Activated T-helper 1 cell treated with anti-CD3 and anti-CD28 coated beads, Interleukin-2, amount 50 U/mL, for 16 hours (primary cell): ENCODE measurements around the gene CATSPER2.
"Not testable (repeated sequence)": the region's sequence is repeated elsewhere in the genome, so short reads cannot be mapped to it uniquely, and the experiment has no call there.

ENCODE experiments used
- DNase-seq, 2 donors: peaks; one replicate each; pipeline ENCODE4 v3.0.0-alpha.2; 2020; ENCODE audit warnings: low read depth in 1 of 2, low spot score in 1 of 2

CATSPER2 gene

DNA sequence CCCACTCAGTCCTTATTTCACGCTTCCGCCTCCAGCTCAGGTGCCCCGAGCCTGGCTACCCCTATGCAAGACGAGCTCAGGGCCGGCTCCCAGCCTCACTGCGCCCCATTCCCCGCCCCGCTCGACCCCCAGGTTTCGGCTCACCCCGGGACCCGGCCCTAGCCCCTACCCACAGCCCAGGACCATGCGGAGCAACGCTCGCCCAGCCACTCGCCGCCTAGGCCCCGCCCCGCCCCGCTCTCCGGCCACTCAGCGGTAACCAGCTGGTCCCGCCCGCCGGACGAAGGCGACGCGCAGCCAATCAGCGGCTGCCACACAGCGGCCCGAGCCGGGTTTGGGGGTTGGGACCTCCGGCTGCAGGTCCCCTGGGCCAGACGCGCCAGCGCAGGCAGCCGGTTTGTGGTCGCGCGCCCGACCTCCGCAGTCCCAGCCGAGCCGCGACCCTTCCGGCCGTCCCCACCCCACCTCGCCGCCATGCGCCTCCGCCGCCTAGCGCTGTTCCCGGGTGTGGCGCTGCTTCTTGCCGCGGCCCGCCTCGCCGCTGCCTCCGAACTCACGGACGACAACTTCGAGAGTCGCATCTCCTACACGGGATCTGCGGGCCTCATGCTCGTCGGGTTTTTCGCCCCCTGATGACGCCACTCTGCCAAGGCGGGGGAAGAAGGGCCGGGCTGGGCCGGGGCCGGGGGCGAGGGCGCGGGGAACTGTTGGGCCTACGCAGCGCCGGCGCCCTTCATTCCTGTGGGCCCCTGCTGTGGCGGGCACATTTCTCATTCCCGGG is at the start of gene CATSPER2:
TSS of gene CATSPER2 (minus strand) at position 196 of the 781 bp plus-strand sequence. CDS start 783 bp downstream, outside the sequence.
- DNase-seq: no peak

GRCh38 chr15:43693148-43694022 is 44.7 kb upstream of the CATSPER2 start, which contains the start of gene CKMT1A:
CKMT1A (plus strand) TSS chr15:43693859; CDS start chr15:43694051, 192 bp downstream.
- not testable (repeated sequence) for DNase-seq

DNA sequence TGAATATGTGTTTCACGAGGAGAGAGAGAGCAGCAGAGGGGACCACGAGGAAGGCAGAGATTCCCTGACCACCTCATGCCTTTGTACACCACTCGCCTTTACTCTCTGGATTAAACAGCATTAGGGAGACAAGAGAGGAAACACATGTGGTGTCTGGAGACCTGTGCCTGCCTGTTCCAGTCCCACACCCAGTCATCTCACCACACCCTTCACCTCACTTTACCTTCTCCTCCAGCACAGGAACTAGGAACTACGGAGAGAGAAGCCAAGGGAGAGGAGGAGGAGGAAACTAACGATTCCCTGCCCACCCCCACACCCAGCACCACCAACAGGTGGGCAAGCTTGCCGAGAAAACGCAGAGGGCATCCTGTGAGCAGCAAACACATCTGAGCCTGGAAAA is 44.0 kb upstream of the CATSPER2 start:
- not testable (repeated sequence) for DNase-seq

GRCh38 chr15:43689604-43690301 is 41.1 kb upstream of the CATSPER2 start:
- DNase-seq: not testable (repeated sequence)

GRCh38 chr15:43674175-43674574 is 25.5 kb upstream of the CATSPER2 start:
- DNase-seq: not testable (repeated sequence)

DNA sequence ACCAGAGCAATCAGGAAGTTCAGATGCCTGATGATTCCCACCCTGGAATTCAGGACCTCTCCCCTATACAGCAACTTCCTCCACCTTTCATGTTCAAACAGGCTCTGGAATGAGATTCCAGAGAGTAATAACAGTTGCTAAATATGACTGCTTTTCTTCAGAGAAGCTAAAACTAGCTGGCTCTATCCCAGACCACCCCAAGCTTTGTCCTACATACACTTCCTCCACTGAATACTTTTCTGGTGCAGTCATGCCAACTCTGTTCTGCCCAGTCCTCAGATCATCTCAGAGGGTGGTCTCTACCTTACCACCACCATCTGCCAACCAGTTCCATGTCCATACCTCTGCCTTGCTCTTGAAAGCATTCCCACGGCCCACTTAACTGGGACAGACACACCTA is 17.5 kb upstream of the CATSPER2 start:
- DNase-seq: not testable (repeated sequence)

GRCh38 chr15:43663333-43663732 is 14.7 kb upstream of the CATSPER2 start:
- DNase-seq: not testable (repeated sequence)

DNA sequence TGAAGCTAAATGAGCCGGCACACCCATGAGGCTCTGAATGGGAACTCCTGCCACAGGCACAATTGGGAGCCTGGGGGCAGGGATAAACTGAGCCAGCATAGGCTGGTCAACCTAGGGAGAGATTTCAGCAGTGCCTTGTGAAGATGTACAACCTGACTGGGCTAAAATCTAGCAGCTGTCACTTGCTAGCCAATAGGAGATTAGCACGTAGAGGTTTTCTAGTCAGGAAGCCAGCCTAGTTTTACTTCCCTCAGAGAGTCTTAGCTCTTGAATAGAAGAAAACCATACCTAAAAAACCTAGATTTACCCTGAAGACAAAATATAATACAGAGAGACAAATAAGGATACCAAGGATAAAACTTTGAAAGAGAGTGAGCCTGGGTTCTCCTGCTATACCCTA is 13.6 kb upstream of the CATSPER2 start:
- DNase-seq: not testable (repeated sequence)

DNA sequence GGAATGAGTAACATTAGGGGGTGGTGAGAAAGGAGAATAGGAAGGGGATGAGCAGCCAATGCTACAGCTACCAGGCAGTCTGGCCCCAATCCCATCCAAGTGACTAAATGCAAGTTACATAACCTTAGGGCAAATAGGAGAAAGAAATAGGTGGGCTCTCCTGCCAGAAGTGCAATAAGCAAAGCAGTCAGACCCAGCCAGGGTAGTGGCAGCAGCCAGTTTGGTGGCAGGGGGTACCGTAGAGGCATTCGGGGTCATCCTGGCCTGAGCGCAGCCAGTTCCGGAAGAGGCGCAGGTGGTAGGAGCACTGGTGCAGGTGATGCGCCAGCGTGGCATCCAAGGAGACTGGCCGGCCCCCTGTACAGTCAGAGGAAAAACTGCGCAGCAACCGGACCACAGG is 11.1 kb upstream of the CATSPER2 start:
- DNase-seq: not testable (repeated sequence)

DNA sequence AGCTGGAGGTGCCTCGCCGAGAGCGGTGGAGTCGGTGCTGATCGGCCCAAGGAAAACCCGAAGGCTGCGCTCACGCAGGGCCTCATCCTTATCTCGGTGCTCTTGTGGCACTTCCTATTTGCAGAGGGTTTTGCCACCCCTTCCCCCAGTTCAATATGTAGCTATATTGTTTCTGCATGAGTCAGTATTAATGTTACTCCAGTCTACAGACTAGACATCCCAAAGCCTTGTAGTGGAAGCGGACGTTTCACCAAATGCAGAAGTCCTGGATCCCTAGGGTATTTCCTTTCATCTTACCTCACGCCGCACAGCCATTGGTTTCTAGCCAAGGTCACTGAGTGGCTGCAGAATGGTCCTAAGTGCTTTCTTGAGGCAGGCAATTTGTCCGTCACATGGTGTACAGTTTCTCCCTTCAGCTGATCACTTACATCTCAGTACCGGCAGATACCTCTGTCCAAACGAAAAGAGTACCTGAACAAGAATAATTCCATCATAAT is 834 bp upstream of the CATSPER2 start:
- DNase-seq: not testable (repeated sequence)

DNA sequence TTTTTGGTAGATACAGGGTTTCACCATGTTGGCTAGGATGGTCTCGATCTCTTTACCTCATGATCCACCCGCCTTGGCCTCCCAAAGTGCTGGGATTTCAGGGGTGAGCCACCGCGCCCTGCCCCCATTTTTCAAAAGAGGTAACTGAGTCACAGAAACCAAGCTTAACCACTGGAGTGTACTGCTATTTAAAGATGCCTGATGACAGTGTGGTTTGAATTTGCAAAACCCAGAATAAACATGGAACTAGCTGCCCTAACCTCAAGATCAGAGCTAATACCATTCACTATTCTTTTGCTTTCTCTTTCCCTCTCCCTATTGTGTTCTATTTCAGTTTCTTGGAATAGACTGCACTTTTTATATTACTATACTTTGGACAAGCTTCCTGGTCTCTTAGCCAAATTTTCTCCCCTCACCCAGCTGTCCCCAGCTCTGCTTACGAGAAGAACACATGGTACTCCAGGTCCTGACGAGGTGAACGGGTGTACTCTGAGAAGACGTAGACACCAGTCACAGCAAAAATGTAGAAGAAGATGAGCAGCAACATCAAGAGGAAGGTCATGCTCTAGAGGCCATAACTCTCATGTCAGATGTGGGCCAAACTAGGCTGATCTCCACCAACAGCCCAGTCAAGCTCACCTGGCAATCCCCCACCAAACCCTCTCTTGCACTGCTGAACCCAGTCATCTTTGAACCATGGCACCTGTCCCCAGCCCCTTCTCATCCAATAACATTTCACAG is 10.0 kb downstream of the CATSPER2 start:
- not testable (repeated sequence) for DNase-seq

DNA sequence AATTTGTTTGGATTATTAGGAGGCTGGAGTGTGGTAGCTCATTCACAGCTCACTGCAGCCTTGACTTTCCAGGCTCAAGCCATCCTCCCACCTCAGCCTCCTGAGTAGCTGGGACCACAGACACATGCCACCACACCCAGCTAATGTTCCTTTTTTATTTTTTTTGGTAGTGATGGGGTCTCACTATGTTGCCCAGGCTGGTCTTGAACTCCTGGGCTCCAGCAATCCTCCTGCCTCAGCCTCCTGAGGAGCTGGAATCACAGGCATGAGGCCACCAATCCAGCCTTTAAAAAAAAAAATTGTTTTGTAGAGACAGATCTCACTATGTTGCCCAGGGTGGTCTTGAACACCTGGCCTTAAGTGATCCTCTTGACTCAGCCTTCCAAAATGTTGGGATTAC is 21.7 kb downstream of the CATSPER2 start:
- not testable (repeated sequence) for DNase-seq

DNA sequence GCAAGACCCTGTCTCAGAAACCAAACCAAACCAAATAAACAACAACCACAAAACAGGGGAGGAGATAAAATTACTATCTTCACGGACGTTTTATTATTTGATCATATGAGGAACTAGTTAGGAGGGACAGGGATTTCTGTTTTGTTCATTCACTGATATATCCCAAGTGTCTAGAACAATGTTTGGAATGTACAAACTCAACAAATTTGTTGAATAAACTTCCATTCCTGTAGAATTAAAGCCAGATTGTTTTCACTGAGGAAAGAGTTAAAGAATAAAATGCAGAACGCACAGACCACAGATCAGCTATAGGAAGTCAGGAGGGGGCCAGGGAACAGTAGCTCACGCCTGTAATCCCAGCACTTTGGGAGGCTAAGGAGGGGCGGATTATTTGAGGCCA is 23.5 kb downstream of the CATSPER2 start:
- no peak for DNase-seq

DNA sequence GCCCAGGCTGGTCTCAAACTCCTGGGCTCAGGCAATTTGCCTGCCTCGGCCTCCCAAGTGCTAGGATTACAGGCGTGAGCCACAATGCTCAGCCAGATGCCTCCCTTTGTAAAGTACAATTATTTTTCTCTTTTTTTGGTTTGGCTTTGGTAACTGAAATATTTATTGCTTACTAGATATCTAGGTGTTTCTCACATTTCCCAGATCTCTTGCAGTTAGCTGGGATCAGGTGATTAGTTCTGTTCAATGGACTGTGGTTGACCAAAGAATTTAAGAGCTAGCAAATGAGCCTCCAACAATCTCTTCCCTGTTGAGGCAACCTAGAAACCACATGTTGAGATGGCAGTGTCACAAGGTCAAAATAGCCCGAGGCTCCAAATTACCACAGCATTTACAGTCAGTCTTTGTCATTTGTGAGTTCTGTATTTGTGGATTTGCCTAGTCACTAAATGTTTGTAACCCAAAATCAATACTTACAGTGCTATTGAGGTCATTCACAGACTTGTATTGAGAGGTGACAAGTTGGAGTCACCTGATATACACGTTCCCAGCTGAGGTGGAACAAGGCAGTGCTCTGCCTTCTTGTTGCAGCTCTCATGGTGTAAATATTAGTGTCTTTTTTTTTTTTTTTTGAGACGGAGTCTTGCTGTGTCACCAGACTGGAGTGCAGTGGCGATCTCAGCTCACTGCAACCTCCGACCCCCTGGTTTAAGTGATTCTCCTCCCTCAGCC is 26.4 kb downstream of the CATSPER2 start:
- not testable (repeated sequence) for DNase-seq

DNA sequence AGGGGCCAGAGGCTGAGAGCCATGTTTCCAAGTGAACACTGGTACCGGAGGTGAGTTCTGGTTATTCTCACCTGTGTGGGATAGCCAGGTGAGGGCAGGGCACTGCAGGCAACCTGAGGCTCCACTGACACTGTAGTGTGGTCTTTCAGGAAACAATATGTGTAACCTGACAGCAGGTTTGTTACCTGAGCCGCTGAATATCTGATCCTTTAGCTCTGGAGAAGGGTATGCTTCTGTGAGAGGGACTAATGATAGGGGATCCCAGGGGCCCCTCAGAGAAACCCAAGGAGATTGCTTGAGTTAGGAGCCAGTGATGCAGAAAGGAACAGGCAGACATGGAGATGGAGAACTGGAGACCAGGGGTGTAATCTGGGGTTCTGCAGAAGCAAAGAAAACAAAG is 29.9 kb downstream of the CATSPER2 start, which contains the start of gene STRC:
TSS of gene STRC (minus strand) at position 101 of the 400 bp plus-strand sequence. CDS start at position 23, 78 bp downstream.
- DNase-seq: not testable (repeated sequence)

DNA sequence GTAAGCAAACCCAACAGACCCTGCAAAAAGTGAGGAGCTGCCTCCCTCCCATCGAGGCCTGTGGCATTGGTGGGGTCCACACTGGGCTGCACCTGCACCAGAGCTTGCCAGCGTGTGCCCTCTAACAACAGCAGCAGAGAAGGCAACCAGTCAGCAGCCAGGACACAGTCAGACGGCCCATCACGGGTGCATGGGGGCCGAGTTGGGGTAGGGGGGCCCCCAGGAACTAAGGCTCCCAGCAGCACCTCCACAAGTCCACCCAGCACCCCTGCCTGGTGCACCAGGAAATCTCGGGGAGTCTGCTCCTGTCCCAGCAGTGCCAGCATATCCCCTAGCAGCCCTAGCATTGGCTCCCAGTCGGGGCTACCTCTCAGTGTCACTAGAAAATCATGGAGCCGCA is 30.9 kb downstream of the CATSPER2 start:
- not testable (repeated sequence) for DNase-seq

DNA sequence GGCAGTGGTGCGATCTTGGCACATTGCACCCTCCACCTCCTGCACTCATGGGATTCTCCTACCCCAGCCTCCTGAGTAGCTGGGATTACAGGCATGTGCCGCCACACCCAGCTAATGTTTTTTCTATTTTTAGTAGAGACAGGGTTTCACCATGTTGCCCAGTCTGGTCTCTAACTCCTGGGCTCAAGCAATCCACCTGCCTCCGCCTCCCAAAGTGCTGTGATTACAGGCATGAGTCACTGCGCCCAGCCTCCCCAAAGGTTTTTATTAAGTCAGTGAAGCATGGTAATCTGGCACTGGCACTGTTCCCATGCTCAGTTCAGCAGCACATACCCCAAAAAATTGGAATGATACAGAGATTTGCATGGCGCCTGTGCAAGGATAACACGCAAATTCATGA is 46.4 kb downstream of the CATSPER2 start:
- not testable (repeated sequence) for DNase-seq

- not testable (repeated sequence) for DNase-seq
Observed at GRCh38 chr15:43600200-43600599, 48.4 kb downstream of the CATSPER2 start.

- not testable (repeated sequence) for DNase-seq
Observed at GRCh38 chr15:43599131-43599530, 49.5 kb downstream of the CATSPER2 start.
